Glutamatergic neuron (in vitro differentiated cells): ENCODE data around the gene ARHGAP12. TPM values are rescaled to one million over a fixed set of nuclear protein-coding genes. Genes with fewer than 3 reads are reported as not detected.
A peak's percentile ranks its signal among the peaks of the same experiment; 100 is the strongest.

ENCODE experiments used
- DNase-seq: peaks from one replicate; pipeline ENCODE4 v3.0.0; 2022
- H3K27ac Mint-ChIP-seq: one replicate; pipeline ENCODE4 v1.8.0; 2020; ENCODE audit warnings: mild to moderate bottlenecking, mixed read lengths, inconsistent platforms; ENCODE audit not compliant: unreplicated experiment
- H3K27me3 Mint-ChIP-seq: one replicate; pipeline ENCODE4 v1.8.0; 2020; ENCODE audit warnings: mild to moderate bottlenecking, moderate library complexity, mixed read lengths, inconsistent platforms; ENCODE audit not compliant: unreplicated experiment
- H3K36me3 Mint-ChIP-seq: one replicate; pipeline ENCODE4 v1.8.0; 2020; ENCODE audit warnings: mild to moderate bottlenecking, mixed read lengths, inconsistent platforms; ENCODE audit not compliant: unreplicated experiment
- H3K4me1 Mint-ChIP-seq: one replicate; pipeline ENCODE4 v1.8.0; 2020; ENCODE audit warnings: mild to moderate bottlenecking, low read depth, mixed read lengths, inconsistent platforms; ENCODE audit not compliant: unreplicated experiment
- H3K4me3 Mint-ChIP-seq: one replicate; pipeline ENCODE4 v1.8.0; 2020; ENCODE audit warnings: mild to moderate bottlenecking, mixed read lengths, inconsistent platforms; ENCODE audit not compliant: unreplicated experiment
- H3K9me3 Mint-ChIP-seq: one replicate; pipeline ENCODE4 v1.8.0; 2020; ENCODE audit warnings: mild to moderate bottlenecking, moderate library complexity, mixed read lengths, inconsistent platforms; ENCODE audit not compliant: unreplicated experiment
- CTCF ChIP-seq: fragments of 200-600 bp; sonication (generic); IDR thresholded peaks from one replicate; pipeline ENCODE4 v1.5.0; 2021; ENCODE audit not compliant: partially characterized antibody, unreplicated experiment
- total RNA-seq: library from RNA; stranded (reverse); fragmentation: NEBNext Ultra II Directional; extraction: Animal tissue kit (Norgen Biotek cat#: 25700); gene quantifications from one replicate; pipeline ENCODE4 v1.2.1, GENCODE V29; 2021; ENCODE audit not compliant: unreplicated experiment

Gene ARHGAP12
- total RNA-seq, 1 donor from 2014 or later = 41.9 TPM

- peaks cover 10% of the 10 kb centered on the region for H3K4me1 Mint-ChIP-seq
- no peaks in the 10 kb centered on the region for H3K27me3 Mint-ChIP-seq
- peaks cover 7% of the 10 kb centered on the region for H3K36me3 Mint-ChIP-seq
- no peaks in the 10 kb centered on the region for H3K9me3 Mint-ChIP-seq
- no peak for TF ChIP-seq CTCF
- H3K27ac Mint-ChIP-seq = peak overlapping the region; percentile 87
- DNase-seq = no peak
- H3K4me3 Mint-ChIP-seq = peak overlapping the region; percentile 60
These were observed 32.8 kb upstream of the ARHGAP12 start for GRCh38 chr10:31961277-31962074.

- no peaks in the 10 kb centered on the region for H3K27me3 Mint-ChIP-seq
- H3K9me3 Mint-ChIP-seq = peaks cover 2% of the 10 kb centered on the region
- no peak overlapping the region for H3K4me3 Mint-ChIP-seq
- peaks cover 19% of the 10 kb centered on the region for H3K36me3 Mint-ChIP-seq
- TF ChIP-seq CTCF = no peak
- H3K4me1 Mint-ChIP-seq = peaks cover 10% of the 10 kb centered on the region
- no peak overlapping the region for H3K27ac Mint-ChIP-seq
- no peak for DNase-seq
These were observed 31.0 kb upstream of the ARHGAP12 start for GRCh38 chr10:31959461-31960173.

GRCh38 chr10:31958856-31959255 is 30.2 kb upstream of the ARHGAP12 start:
- peaks cover 10% of the 10 kb centered on the region for H3K4me1 Mint-ChIP-seq
- no peak for TF ChIP-seq CTCF
- peaks cover 26% of the 10 kb centered on the region for H3K36me3 Mint-ChIP-seq
- H3K4me3 Mint-ChIP-seq = no peak overlapping the region
- H3K27me3 Mint-ChIP-seq = no peaks in the 10 kb centered on the region
- H3K27ac Mint-ChIP-seq = no peak overlapping the region
- H3K9me3 Mint-ChIP-seq = peaks cover 2% of the 10 kb centered on the region
- no peak for DNase-seq

- Mint-ChIP-seq H3K9me3 (peaks cover 2% of the 10 kb centered on the region), H3K36me3 (peaks cover 34% of the 10 kb centered on the region), H3K27ac (no peak overlapping the region), H3K4me3 (no peak overlapping the region), H3K27me3 (peaks cover 1% of the 10 kb centered on the region), H3K4me1 (peaks cover 4% of the 10 kb centered on the region)
- TF ChIP-seq CTCF = no peak
- DNase-seq = no peak
These were observed 27.7 kb upstream of the ARHGAP12 start for GRCh38 chr10:31956200-31956946.
